MM.1S (cell line): ENCODE results near the gene TBC1D20.
"Not testable (repeated sequence)": the region's sequence is repeated elsewhere in the genome, so short reads cannot be mapped to it uniquely, and the experiment has no call there.

Experiments
- DNase-seq: peaks from one replicate; pipeline ENCODE4 v3.0.0-alpha.2; 2015
- H2AFZ ChIP-seq: fragments of 300-600 bp; sonication (generic); 2 replicates; pipeline ENCODE4 v1.6.0; 2016; ENCODE audit warnings: antibody characterized with exemption, low read length
- H3F3A ChIP-seq: fragments of 300-600 bp; sonication (generic); 2 replicates; pipeline ENCODE4 v1.6.1; 2016; ENCODE audit warnings: mild to moderate bottlenecking, antibody characterized with exemption, low read length, moderate library complexity, mixed read lengths; ENCODE audit not compliant: insufficient read depth
- H3K27ac ChIP-seq: fragments of 300-600 bp; sonication (generic); 2 replicates; pipeline ENCODE4 v1.5.1; 2016; ENCODE audit warnings: mild to moderate bottlenecking, low read length
- H3K27me3 ChIP-seq: fragments of 300-600 bp; sonication (generic); replicated peaks from 2 replicates; pipeline ENCODE4 v1.6.0; 2016; ENCODE audit warnings: low read length; ENCODE audit not compliant: insufficient read depth
- H3K36me3 ChIP-seq: fragments of 300-600 bp; sonication (generic); replicated peaks from 2 replicates; pipeline ENCODE4 v1.6.1; 2016; ENCODE audit warnings: mild to moderate bottlenecking, low read length, mixed read lengths; ENCODE audit not compliant: insufficient read depth
- H3K4me1 ChIP-seq: fragments of 300-600 bp; sonication (generic); 2 replicates; pipeline ENCODE4 v1.6.1; 2016; ENCODE audit warnings: low read length, mixed read lengths
- H3K4me2 ChIP-seq: fragments of 300-600 bp; sonication (generic); 2 replicates; pipeline ENCODE4 v1.6.0; 2016; ENCODE audit warnings: low read depth, low read length
- H3K4me3 ChIP-seq: fragments of 300-600 bp; sonication (generic); 2 replicates; pipeline ENCODE4 v1.5.1; 2016; ENCODE audit warnings: low read length, mixed read lengths
- H3K79me2 ChIP-seq: fragments of 300-600 bp; sonication (generic); 2 replicates; pipeline ENCODE4 v1.6.1; 2016; ENCODE audit warnings: mixed run types, low read length, mixed read lengths
- H3K9ac ChIP-seq: fragments of 300-600 bp; sonication (generic); 2 replicates; pipeline ENCODE4 v1.6.1; 2016; ENCODE audit warnings: low read length, mixed read lengths
- H3K9me2 ChIP-seq: fragments of 300-600 bp; sonication (generic); replicated peaks from 2 replicates; pipeline ENCODE4 v1.6.1; 2016; ENCODE audit warnings: mild to moderate bottlenecking, low read length, mixed read lengths; ENCODE audit not compliant: insufficient read depth
- H3K9me3 ChIP-seq: fragments of 300-600 bp; sonication (generic); replicated peaks from 2 replicates; pipeline ENCODE4 v1.6.1; 2016; ENCODE audit warnings: mild to moderate bottlenecking, low read length, mixed read lengths; ENCODE audit not compliant: insufficient read depth
- H4K20me1 ChIP-seq: fragments of 300-600 bp; sonication (generic); 2 replicates; pipeline ENCODE4 v1.6.1; 2016; ENCODE audit warnings: mild to moderate bottlenecking, low read length, moderate library complexity, mixed read lengths; ENCODE audit not compliant: insufficient read depth
- EZH2 ChIP-seq: fragments of 300-600 bp; sonication (generic); optimal IDR thresholded peaks from 2 replicates; pipeline ENCODE3; 2017; ENCODE audit warnings: low read depth, mild to moderate bottlenecking, antibody characterized with exemption, low read length, mixed read lengths
- EZH2phosphoT487 ChIP-seq: fragments of 300-600 bp; sonication (generic); IDR thresholded peaks from 2 replicates; pipeline ENCODE4 v1.6.1; 2018; ENCODE audit warnings: antibody characterized with exemption, low read length
- TF ChIP-seq, protein P1 (sequence below): fragments of 300-600 bp; sonication (generic); IDR thresholded peaks from 2 replicates; pipeline ENCODE4 v1.5.1; 2016; ENCODE audit warnings: antibody characterized with exemption, low read length, mixed read lengths

TBC1D20 gene

DNA sequence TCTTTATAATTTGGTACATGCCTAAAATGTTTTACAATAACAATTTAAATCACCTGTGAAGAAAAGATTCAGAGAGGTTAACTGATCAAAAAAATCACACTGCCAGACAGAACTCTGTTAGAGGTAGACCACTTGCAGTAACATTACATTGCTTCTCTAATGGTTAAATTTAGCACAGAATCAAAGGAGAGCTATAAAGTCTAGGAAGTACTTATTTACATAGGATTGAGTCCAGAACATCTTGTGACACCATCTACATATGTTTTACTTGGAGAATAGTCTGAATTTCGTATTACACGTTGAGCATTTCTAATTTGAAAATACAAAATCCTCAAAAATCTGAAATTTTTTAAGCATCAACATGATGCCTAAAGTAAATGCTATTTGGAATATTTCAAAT, 17.2 kb upstream of the TBC1D20 start:
- H4K20me1 ChIP-seq, result 0 out of 2 replicates have a peak, but pooled peaks cover 3% of the 10 kb centered on the region
- TF ChIP-seq, protein P1, sequence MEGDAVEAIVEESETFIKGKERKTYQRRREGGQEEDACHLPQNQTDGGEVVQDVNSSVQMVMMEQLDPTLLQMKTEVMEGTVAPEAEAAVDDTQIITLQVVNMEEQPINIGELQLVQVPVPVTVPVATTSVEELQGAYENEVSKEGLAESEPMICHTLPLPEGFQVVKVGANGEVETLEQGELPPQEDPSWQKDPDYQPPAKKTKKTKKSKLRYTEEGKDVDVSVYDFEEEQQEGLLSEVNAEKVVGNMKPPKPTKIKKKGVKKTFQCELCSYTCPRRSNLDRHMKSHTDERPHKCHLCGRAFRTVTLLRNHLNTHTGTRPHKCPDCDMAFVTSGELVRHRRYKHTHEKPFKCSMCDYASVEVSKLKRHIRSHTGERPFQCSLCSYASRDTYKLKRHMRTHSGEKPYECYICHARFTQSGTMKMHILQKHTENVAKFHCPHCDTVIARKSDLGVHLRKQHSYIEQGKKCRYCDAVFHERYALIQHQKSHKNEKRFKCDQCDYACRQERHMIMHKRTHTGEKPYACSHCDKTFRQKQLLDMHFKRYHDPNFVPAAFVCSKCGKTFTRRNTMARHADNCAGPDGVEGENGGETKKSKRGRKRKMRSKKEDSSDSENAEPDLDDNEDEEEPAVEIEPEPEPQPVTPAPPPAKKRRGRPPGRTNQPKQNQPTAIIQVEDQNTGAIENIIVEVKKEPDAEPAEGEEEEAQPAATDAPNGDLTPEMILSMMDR, result no peak
- TF ChIP-seq EZH2, result no peak
- TF ChIP-seq EZH2phosphoT487, result no peak
- no peaks in the 10 kb centered on the region for H3K79me2 ChIP-seq
- no peak overlapping the region for H3K27ac ChIP-seq
- H2AFZ ChIP-seq, result no peak overlapping the region
- no peak overlapping the region for H3K4me2 ChIP-seq
- DNase-seq, result no peak
- H3K36me3 ChIP-seq, result 0 out of 2 replicates have a peak, but pooled peaks cover 2% of the 10 kb centered on the region
- H3K9me2 ChIP-seq, result no peaks in the 10 kb centered on the region
- no peak overlapping the region for H3K9ac ChIP-seq
- H3K27me3 ChIP-seq, result no peaks in the 10 kb centered on the region
- H3F3A ChIP-seq, result 0 out of 2 replicates have a peak, but pooled peaks cover 10% of the 10 kb centered on the region
- H3K4me3 ChIP-seq, result no peak overlapping the region
- no peaks in the 10 kb centered on the region for H3K9me3 ChIP-seq
- H3K4me1 ChIP-seq, result no peaks in the 10 kb centered on the region

DNA sequence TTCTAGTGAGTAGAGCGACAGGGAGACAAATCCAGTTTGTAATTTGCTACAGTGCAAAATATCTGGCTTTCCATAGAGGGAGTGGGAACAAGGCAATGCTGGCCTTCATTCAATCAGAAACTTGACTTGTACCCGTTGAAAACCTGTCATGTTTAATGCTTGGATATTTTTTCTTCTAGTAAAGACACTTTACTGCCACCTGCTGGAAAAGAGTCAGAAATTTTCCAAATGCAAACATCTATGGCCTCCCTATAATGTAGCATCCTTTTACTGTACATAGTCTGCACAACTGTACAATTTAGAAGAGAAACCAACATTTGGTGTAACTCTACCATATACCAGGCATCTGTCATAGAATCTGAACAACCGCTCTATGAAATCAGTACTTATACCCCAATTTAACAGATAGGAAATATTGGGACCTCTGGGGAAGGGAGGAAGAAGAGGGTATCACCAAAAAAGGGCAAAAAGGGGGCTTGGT, 16.7 kb upstream of the TBC1D20 start:
- Histone ChIP-seq H3K4me3 (no peak overlapping the region), H3K79me2 (no peaks in the 10 kb centered on the region), H3K9ac (no peak overlapping the region), H3K4me2 (no peak overlapping the region), H3K4me1 (no peaks in the 10 kb centered on the region), H2AFZ (no peak overlapping the region), H3K27me3 (no peaks in the 10 kb centered on the region), H4K20me1 (0 out of 2 replicates have a peak, but pooled peaks cover 3% of the 10 kb centered on the region), H3K9me3 (no peaks in the 10 kb centered on the region), H3K36me3 (0 out of 2 replicates have a peak, but pooled peaks cover 2% of the 10 kb centered on the region), H3K27ac (no peak overlapping the region), H3K9me2 (no peaks in the 10 kb centered on the region), H3F3A (0 out of 2 replicates have a peak, but pooled peaks cover 10% of the 10 kb centered on the region)
- DNase-seq, result peak; percentile 76
- TF ChIP-seq EZH2 (no peak), EZH2phosphoT487 (no peak)
- TF ChIP-seq, protein P1, result peak; percentile 64

DNA sequence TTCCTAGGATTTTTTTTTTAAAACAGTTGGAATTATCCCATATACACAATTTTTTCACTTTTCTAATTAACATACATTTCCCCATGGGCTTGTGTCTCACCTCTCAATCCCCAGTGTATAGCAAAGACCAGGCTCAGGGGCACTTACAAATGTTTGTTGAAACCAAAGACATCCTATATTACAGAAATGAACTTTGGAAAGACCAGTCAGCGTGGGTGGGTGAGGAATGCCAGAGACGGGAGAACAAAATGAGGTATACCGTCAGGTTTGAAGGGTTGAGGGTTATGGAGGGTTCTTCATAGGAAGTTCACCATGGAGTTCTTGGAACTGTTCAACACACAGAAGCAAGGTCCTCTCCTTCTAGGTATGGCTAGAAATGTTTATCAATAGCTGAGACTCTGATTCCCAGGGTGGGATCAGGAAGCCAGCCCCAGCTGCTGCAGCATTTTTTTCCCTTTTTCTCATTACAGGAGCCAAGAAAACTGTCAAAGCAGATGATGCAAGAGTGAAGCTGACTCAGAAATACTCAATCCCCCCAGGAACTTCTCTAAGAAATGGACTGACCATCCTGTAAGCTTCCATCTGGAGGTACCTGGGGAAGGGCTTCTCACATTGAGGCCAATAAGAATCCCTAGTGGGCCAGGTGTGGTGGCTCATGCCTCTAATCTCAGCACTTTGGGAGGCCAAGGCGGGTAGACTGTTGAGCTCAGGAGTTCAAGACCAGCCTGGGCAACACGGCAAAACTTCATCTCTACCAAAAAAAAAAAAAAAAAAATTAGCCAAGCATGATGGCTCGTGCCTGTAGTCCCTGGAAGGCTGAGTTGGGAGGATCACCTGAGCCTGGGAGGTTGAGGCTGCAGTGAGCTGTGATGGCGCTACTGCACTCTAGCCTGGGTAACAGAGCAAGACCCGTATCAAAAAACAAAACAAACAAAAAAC, 15.9 kb upstream of the TBC1D20 start:
- Histone ChIP-seq H3K9me2 (no peaks in the 10 kb centered on the region), H3K79me2 (no peaks in the 10 kb centered on the region), H2AFZ (no peak overlapping the region), H3K4me3 (no peak overlapping the region), H3K27ac (no peak overlapping the region), H3K36me3 (0 out of 2 replicates have a peak, but pooled peaks cover 2% of the 10 kb centered on the region), H3K4me2 (no peak overlapping the region), H3K4me1 (no peaks in the 10 kb centered on the region), H3K27me3 (no peaks in the 10 kb centered on the region), H4K20me1 (0 out of 2 replicates have a peak, but pooled peaks cover 3% of the 10 kb centered on the region), H3K9ac (no peak overlapping the region), H3F3A (0 out of 2 replicates have a peak, but pooled peaks cover 10% of the 10 kb centered on the region), H3K9me3 (no peaks in the 10 kb centered on the region)
- TF ChIP-seq EZH2 (no peak), EZH2phosphoT487 (no peak)
- TF ChIP-seq, protein P1, result no peak
- DNase-seq, result no peak

DNA sequence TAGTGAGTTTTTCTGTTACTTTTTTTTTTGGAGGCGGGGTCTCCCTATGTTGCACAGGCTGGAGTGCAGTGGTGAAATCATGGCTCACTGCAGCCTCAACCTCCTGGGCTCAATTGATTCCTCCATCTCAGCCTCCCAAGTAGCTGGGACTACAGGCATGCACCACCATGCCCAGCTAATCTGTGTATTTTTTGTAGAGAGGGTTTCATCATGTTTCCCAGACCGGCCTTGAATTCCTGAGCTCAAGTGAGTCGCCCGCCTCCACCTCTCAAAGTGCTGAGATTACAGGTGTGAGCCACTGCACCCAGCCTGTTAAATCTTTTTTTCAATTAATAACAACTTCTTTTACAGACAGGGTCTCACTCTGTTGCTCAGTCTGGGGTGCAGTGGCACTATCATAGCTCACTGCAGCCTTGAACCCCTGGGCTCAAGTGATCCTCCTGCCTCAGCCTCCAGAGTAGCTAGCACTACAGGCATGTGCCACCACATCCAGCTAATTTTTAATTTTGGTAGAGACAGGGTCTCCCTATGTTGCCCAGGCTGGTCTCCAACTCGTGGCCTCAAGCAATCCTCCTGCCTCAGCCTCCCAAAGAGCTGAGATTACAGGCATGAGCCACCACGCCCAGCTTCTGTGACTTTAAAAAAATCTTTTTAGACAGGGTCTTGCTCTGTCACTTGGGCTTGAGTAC, 14.4 kb upstream of the TBC1D20 start:
- H3K4me3 ChIP-seq, H3K27me3 ChIP-seq, H3K27ac ChIP-seq, H3K9ac ChIP-seq, H3K4me1 ChIP-seq, DNase-seq, H3K79me2 ChIP-seq, H3K9me2 ChIP-seq, H3K36me3 ChIP-seq, H4K20me1 ChIP-seq, H3K9me3 ChIP-seq, H2AFZ ChIP-seq, H3K4me2 ChIP-seq: not testable (repeated sequence)
- H3F3A ChIP-seq, result 0 out of 2 replicates have a peak, but pooled peaks cover 10% of the 10 kb centered on the region
